ES-I3 (cell line): ENCODE data around the gene DNER.

ENCODE experiments used
- H3K36me3 ChIP-seq: 2 replicates; pipeline ENCODE4 v1.6.1; 2013; ENCODE audit warnings: mild to moderate bottlenecking, low read length, control low read depth, moderate library complexity; ENCODE audit not compliant: insufficient read depth
- H3K4me1 ChIP-seq: 2 replicates; pipeline ENCODE4 v1.6.1; 2013; ENCODE audit warnings: mild to moderate bottlenecking, control low read depth, low read length; ENCODE audit not compliant: insufficient read depth
- H3K9ac ChIP-seq: 2 replicates; pipeline ENCODE4 v1.6.1; 2013; ENCODE audit warnings: low read depth, mild to moderate bottlenecking, low read length, moderate library complexity
- H3K9me3 ChIP-seq: 2 replicates; pipeline ENCODE4 v1.6.1; 2013; ENCODE audit warnings: mild to moderate bottlenecking, low read length, moderate library complexity; ENCODE audit not compliant: control insufficient read depth, insufficient read depth

The DNER gene

DNA sequence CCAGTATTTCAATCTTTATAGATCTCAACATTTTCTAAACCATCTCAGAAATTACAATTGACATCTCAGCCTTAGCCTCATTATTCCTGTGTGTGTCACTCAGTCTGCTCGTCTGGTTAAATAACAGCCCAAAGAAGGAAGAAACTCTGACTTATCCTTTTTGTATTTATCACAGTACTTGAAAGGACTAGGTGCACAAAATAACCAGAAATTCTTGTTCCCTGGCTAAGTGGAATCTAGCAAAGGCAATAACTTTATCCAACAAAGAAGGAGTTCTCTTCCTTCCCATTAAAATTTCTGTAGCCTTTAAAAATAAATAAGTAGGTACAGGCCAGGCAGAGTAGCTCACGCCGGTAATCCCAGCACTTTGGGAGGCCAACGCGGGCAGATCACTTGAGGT lies 303.4 kb downstream of the DNER start:
- Histone ChIP-seq H3K9ac (no peak overlapping the region), H3K4me1 (peaks cover 33% of the 10 kb centered on the region)

GRCh38 chr2:229410264-229410663 lies 304.1 kb downstream of the DNER start:
- no peaks in the 10 kb centered on the region for H3K9me3 ChIP-seq
- H3K4me1 ChIP-seq, result peaks cover 33% of the 10 kb centered on the region
- H3K9ac ChIP-seq, result no peak overlapping the region
- no peaks in the 10 kb centered on the region for H3K36me3 ChIP-seq

More for the DNA sequence above, 303.4 kb downstream of the DNER start:
- Histone ChIP-seq H3K36me3 (no peaks in the 10 kb centered on the region), H3K9me3 (no peaks in the 10 kb centered on the region)

DNA sequence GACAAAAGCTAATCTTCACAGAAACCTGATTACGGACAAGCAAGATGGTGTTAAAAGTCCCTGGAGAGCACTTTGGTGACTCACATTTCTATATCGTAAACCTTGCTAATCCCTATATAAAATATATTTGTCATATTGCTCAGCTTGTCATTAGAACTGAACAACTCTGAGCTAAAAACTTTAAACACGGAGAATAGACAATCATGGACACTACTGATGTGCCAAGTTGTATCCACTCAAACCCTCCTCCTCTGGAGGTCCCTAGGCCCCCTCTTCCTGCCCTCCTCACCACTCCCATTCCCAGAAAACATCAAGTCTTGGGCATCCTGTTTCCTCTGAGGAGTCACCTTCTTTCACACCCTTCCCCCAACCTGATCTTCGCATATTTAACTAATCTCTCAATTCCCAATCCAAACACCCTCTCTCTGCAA lies 304.6 kb downstream of the DNER start:
- Histone ChIP-seq H3K36me3 (no peaks in the 10 kb centered on the region), H3K9ac (no peak overlapping the region)

DNA sequence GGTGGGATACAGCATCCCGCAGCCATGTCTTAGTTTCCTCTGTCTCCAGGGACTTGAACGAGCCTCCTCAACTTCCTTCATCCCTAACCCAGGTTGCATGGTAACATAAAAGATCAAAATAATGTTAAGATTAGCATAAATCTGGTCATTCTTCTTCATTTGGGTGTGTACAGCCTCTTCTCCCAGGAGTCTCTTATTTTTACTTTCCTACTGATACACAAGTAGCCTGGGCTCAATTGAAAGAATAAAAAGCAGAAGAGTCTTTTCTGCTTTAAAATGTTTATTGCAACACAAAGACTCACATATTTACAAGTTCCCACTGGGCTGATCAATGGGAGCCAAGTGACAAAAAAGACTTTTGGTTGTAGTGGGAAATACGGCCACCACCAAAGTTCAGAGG lies 305.4 kb downstream of the DNER start:
- H3K36me3 ChIP-seq, result no peaks in the 10 kb centered on the region
- H3K9me3 ChIP-seq, result no peaks in the 10 kb centered on the region
- H3K9ac ChIP-seq, result peak overlapping the region; percentile 20; the same call in 1 of the 2 replicates
- H3K4me1 ChIP-seq, result peaks cover 33% of the 10 kb centered on the region

More for the DNA sequence above, 304.6 kb downstream of the DNER start:
- Histone ChIP-seq H3K9me3 (no peaks in the 10 kb centered on the region), H3K4me1 (peaks cover 33% of the 10 kb centered on the region)

- peak overlapping the region; percentile 20; the same call in 1 of the 2 replicates for H3K9ac ChIP-seq
- no peaks in the 10 kb centered on the region for H3K9me3 ChIP-seq
- no peaks in the 10 kb centered on the region for H3K36me3 ChIP-seq
- H3K4me1 ChIP-seq, result peaks cover 33% of the 10 kb centered on the region
Observed at GRCh38 chr2:229408356-229408755, 306.0 kb downstream of the DNER start.

DNA sequence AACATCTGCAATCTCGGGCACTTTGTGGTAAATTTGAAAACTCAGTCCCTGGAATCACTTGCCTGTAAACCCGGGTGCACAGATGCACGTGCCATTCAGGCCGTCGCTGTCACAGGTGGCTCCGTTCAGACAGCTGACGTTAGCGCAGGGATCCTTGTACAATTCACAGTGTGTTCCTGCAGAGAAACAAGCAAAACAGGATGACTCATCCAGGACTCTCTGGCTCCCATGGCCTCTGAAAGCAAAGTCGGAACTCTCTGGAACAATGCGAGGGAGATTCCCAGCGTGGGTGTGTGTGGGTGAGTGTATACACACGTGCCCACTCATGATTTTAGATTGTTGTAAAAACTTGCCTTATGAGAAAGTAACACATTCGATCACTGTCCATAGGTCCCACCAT lies 307.2 kb downstream of the DNER start:
- no peak overlapping the region for H3K9ac ChIP-seq
- no peaks in the 10 kb centered on the region for H3K9me3 ChIP-seq
- no peaks in the 10 kb centered on the region for H3K36me3 ChIP-seq
- peaks cover 33% of the 10 kb centered on the region for H3K4me1 ChIP-seq

GRCh38 chr2:229405796-229406195 lies 308.6 kb downstream of the DNER start:
- Histone ChIP-seq H3K9me3 (no peaks in the 10 kb centered on the region), H3K9ac (no peak overlapping the region), H3K36me3 (no peaks in the 10 kb centered on the region), H3K4me1 (peaks cover 33% of the 10 kb centered on the region)

GRCh38 chr2:229403296-229403695 lies 311.1 kb downstream of the DNER start:
- Histone ChIP-seq H3K36me3 (no peaks in the 10 kb centered on the region), H3K9ac (no peak overlapping the region), H3K4me1 (peaks cover 12% of the 10 kb centered on the region), H3K9me3 (no peaks in the 10 kb centered on the region)

- peaks cover 2% of the 10 kb centered on the region; the same call in 1 of the 2 replicates for H3K9me3 ChIP-seq
- no peak overlapping the region for H3K9ac ChIP-seq
- H3K4me1 ChIP-seq, result no peaks in the 10 kb centered on the region
- H3K36me3 ChIP-seq, result no peaks in the 10 kb centered on the region
Observed at GRCh38 chr2:229401171-229401865, 313.0 kb downstream of the DNER start.

DNA sequence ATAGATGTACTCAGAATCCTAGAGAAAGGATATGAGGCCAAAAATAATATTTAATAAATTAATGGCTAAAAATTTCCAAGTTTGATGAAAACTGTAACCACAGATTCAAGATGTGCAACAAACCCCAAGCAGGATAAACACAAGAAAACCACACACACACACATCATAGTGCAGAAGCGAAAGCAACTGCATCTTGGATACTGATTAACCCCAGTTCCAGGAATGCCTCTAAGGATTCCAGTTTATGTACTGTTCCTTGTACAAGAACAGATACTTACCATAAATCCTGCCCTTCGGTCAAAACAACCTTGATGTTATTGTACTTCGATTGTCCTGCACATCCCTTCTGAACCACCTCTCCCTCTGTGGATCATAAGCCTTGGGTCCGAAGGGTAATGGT lies 320.4 kb downstream of the DNER start:
- Histone ChIP-seq H3K9ac (no peak overlapping the region), H3K36me3 (no peaks in the 10 kb centered on the region), H3K4me1 (peaks cover 11% of the 10 kb centered on the region; the same call in 1 of the 2 replicates), H3K9me3 (peaks cover 19% of the 10 kb centered on the region)

- peaks cover 16% of the 10 kb centered on the region for H3K9me3 ChIP-seq
- no peaks in the 10 kb centered on the region for H3K36me3 ChIP-seq
- H3K9ac ChIP-seq, result no peak overlapping the region
- H3K4me1 ChIP-seq, result peaks cover 11% of the 10 kb centered on the region; the same call in 1 of the 2 replicates
Observed at GRCh38 chr2:229392196-229392595, 322.2 kb downstream of the DNER start.

- Histone ChIP-seq H3K9ac (no peak overlapping the region), H3K4me1 (no peaks in the 10 kb centered on the region), H3K9me3 (peaks cover 7% of the 10 kb centered on the region), H3K36me3 (no peaks in the 10 kb centered on the region)
Observed at GRCh38 chr2:229388731-229389130, 325.6 kb downstream of the DNER start.

- no peaks in the 10 kb centered on the region for H3K4me1 ChIP-seq
Observed at GRCh38 chr2:229387866-229388265, 326.5 kb downstream of the DNER start.

GRCh38 chr2:229380101-229380625 lies 334.2 kb downstream of the DNER start:
- Histone ChIP-seq H3K36me3 (no peaks in the 10 kb centered on the region; the same call in 1 of the 2 replicates), H3K4me1 (no peaks in the 10 kb centered on the region), H3K9ac (no peak overlapping the region), H3K9me3 (peaks cover 3% of the 10 kb centered on the region; the same call in 1 of the 2 replicates)

More at GRCh38 chr2:229387866-229388265, 326.5 kb downstream of the DNER start:
- H3K9me3 ChIP-seq, result peaks cover 5% of the 10 kb centered on the region
- no peaks in the 10 kb centered on the region for H3K36me3 ChIP-seq
- no peak overlapping the region for H3K9ac ChIP-seq

DNA sequence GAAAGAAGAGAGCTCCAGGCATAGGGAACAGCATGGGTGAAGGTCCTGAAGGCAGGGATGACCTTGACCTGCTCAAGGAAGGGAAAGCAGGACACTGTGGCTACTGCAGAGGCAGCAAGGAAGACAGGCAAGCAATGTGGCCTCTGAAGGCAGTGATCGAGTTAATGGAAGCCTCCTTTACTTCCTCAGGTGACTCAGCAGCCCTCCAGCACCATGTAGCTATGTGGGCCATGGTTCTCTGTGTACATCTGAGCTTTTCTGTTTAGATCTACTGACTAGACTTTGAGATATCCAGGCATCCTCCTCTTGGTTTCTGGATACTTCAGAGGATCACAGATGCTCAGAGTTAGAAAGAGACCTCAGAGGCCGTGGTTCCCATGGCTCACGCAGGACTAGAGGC lies 336.0 kb downstream of the DNER start:
- no peaks in the 10 kb centered on the region for H3K4me1 ChIP-seq

More for the DNA sequence above, 336.0 kb downstream of the DNER start:
- peaks cover 3% of the 10 kb centered on the region; the same call in 1 of the 2 replicates for H3K9me3 ChIP-seq
- H3K36me3 ChIP-seq, result no peaks in the 10 kb centered on the region; the same call in 1 of the 2 replicates
- H3K9ac ChIP-seq, result no peak overlapping the region
